GM12878 (cell line): ENCODE data around the gene ZNF682. TPM values are rescaled to one million over a fixed set of nuclear protein-coding genes. Genes with fewer than 3 reads are reported as not detected.

ENCODE experiments used
- ATAC-seq: fragments of 200-7000 bp; cut with Tn5 transposase; 3 replicates; pipeline ENCODE4 v1.9.1; 2020; ENCODE audit warnings: mild to moderate bottlenecking, moderate library complexity
- BruUV-seq: library from RNA; stranded (reverse); fragments of 400-500 nt; replicated peaks from 2 replicates; lab custom pipeline; 2021; lab: Mats Ljungman, UMichigan
- CTCF ChIA-PET: fragments of 300-600 bp; sonication (Branson Sonifier 250); formaldehyde crosslinking; extraction: SDS; loops from one replicate; lab custom pipeline; 2021; ENCODE audit warnings: inconsistent platforms; lab: Yijun Ruan, JAX
- POLR2A ChIA-PET: fragments of 350-600 bp; formaldehyde crosslinking; extraction: SDS; loops from one replicate; lab custom pipeline; 2021; ENCODE audit warnings: inconsistent platforms; lab: Charles Lee
- RAD21 ChIA-PET: fragments of 300-600 bp; sonication (Branson Sonifier 250); formaldehyde crosslinking; loops from one replicate; lab custom pipeline; 2023; ENCODE audit warnings: antibody characterized with exemption; ENCODE audit not compliant: unreplicated experiment; lab: Charles Lee
- SMC1A ChIA-PET: fragments of 300-600 bp; sonication (Branson Sonifier 250); formaldehyde crosslinking; loops from one replicate; lab custom pipeline; 2023; ENCODE audit not compliant: unreplicated experiment, uncharacterized antibody; lab: Charles Lee
- DNase-seq: peaks from one replicate; pipeline ENCODE4 v3.0.0-alpha.2; 2011; ENCODE audit warnings: low read depth, low spot score
- FAIRE-seq: peaks from 3 replicates; lab custom pipeline; 2011; peaks lifted over from hg19 to GRCh38; lab: Jason Lieb, UNC
- H2AFZ ChIP-seq: 2 replicates; pipeline ENCODE4 v1.6.0; 2011; ENCODE audit warnings: low read depth, low read length, control low read depth; ENCODE audit not compliant: control insufficient read depth
- H3K27ac ChIP-seq: 2 replicates; pipeline ENCODE4 v1.5.1; 2011; ENCODE audit warnings: control low read depth; ENCODE audit not compliant: control insufficient read depth, insufficient read depth
- H3K27me3 ChIP-seq, 2 experiments: replicated peaks in 1 of 2; 2 replicates each; pipeline versions ENCODE4 v1.6.0 to v1.6.1; 2011; ENCODE audit warnings: low read length in 1 of 2; ENCODE audit not compliant: control insufficient read depth in 2 of 2, insufficient read depth in 2 of 2
- H3K36me3 ChIP-seq, 2 experiments: 2 replicates each; pipeline ENCODE4 v1.5.1; 2011; ENCODE audit warnings: low read length in 1 of 2; ENCODE audit not compliant: control insufficient read depth in 2 of 2, insufficient read depth in 2 of 2
- H3K4me1 ChIP-seq: 2 replicates; pipeline ENCODE4 v1.6.1; 2011; ENCODE audit warnings: mild to moderate bottlenecking, low read length, moderate library complexity, mixed read lengths; ENCODE audit not compliant: control insufficient read depth, insufficient read depth
- H3K4me2 ChIP-seq: 2 replicates; pipeline ENCODE4 v1.6.0; 2011; ENCODE audit warnings: control low read depth; ENCODE audit not compliant: control insufficient read depth, insufficient read depth
- H3K4me3 ChIP-seq: fragments of 200-600 bp; sonication (generic); 2 replicates; pipeline ENCODE4 v1.5.1; 2016
- H3K79me2 ChIP-seq: 2 replicates; pipeline ENCODE4 v1.6.0; 2011; ENCODE audit warnings: low read length; ENCODE audit not compliant: control insufficient read depth, insufficient read depth
- H3K9ac ChIP-seq: 2 replicates; pipeline ENCODE4 v1.8.0; 2011; ENCODE audit warnings: low read length, control low read depth, mixed read lengths; ENCODE audit not compliant: control insufficient read depth, insufficient read depth
- H3K9me3 ChIP-seq: replicated peaks from 3 replicates; pipeline ENCODE4 v1.5.1; 2011; ENCODE audit warnings: mild to moderate bottlenecking, low read length; ENCODE audit not compliant: control insufficient read depth, insufficient read depth
- H4K20me1 ChIP-seq: 2 replicates; pipeline ENCODE4 v1.6.0; 2011; ENCODE audit not compliant: control insufficient read depth, insufficient read depth
- ATF7 ChIP-seq: fragments of 450-650 bp; IDR thresholded peaks from 2 replicates; pipeline ENCODE4 v1.6.1; 2016; ENCODE audit warnings: low read depth, mild to moderate bottlenecking
- BCL11A ChIP-seq: IDR thresholded peaks from 2 replicates; pipeline ENCODE4 v1.6.1; 2011; ENCODE audit warnings: low read depth, low read length
- CBFB ChIP-seq: IDR thresholded peaks from 2 replicates; pipeline ENCODE4 v1.6.1; 2016; ENCODE audit warnings: antibody characterized with exemption, low read depth
- ETV6 ChIP-seq, 2 experiments: fragments of 450-650 bp in 1 of 2; IDR thresholded peaks in 1 of 2; conservative IDR thresholded peaks in 1 of 2; 2 replicates each; pipeline ENCODE4 v1.6.1; 2014; ENCODE audit warnings: antibody characterized with exemption in 1 of 2, borderline replicate concordance in 1 of 2, low read depth in 1 of 2, mild to moderate bottlenecking in 1 of 2, moderate library complexity in 1 of 2
- FOXM1 ChIP-seq: IDR thresholded peaks from 2 replicates; pipeline ENCODE4 v1.6.1; 2012; ENCODE audit warnings: low read depth, mild to moderate bottlenecking, inconsistent platforms, low read length, moderate library complexity
- HSF1 ChIP-seq: fragments of 150-350 bp; IDR thresholded peaks from 2 replicates; pipeline ENCODE4 v1.6.1; 2014; ENCODE audit warnings: mild to moderate bottlenecking, low read depth, low read length
- JUNB ChIP-seq: IDR thresholded peaks from 2 replicates; pipeline ENCODE4 v1.6.1; 2016; ENCODE audit warnings: antibody characterized with exemption, mild to moderate bottlenecking
- MEF2A ChIP-seq: IDR thresholded peaks from 2 replicates; pipeline ENCODE4 v1.6.1; 2011; ENCODE audit warnings: low read depth, mild to moderate bottlenecking, low read length, moderate library complexity; ENCODE audit not compliant: insufficient read depth
- MTA2 ChIP-seq: fragments of 450-650 bp; IDR thresholded peaks from 2 replicates; pipeline ENCODE4 v1.6.1; 2016; ENCODE audit warnings: low read depth, mild to moderate bottlenecking, moderate library complexity
- MYC ChIP-seq: IDR thresholded peaks from 2 replicates; pipeline ENCODE4 v1.6.1; 2011; ENCODE audit warnings: mild to moderate bottlenecking, low read length, moderate library complexity, inconsistent platforms; ENCODE audit not compliant: insufficient read depth, insufficient replicate concordance, insufficient read length, severe bottlenecking
- PKNOX1 ChIP-seq: fragments of 450-650 bp; IDR thresholded peaks from 2 replicates; pipeline ENCODE4 v1.6.1; 2016; ENCODE audit warnings: mild to moderate bottlenecking
- POLR2AphosphoS5 ChIP-seq: IDR thresholded peaks from 2 replicates; pipeline ENCODE4 v1.6.1; 2011; ENCODE audit warnings: mild to moderate bottlenecking, low read length, inconsistent platforms
- STAT3 ChIP-seq: IDR thresholded peaks from 2 replicates; pipeline ENCODE4 v1.6.1; 2011; ENCODE audit warnings: low read depth, low read length, improper control_type of control experiment
- ZNF24 ChIP-seq: fragments of 450-650 bp; IDR thresholded peaks from 2 replicates; pipeline ENCODE4 v1.6.1; 2017; ENCODE audit warnings: antibody characterized with exemption, mild to moderate bottlenecking
- WGBS: methylation state at CpG from one replicate; pipeline ENCODE4 v1.1.6; 2016; ENCODE audit warnings: low lambda C conversion rate; ENCODE audit not compliant: insufficient replicate concordance, insufficient coverage; ENCODE audit errors: missing lambda C conversion rate; 5-methylcytosine and 5-hydroxymethylcytosine counted together
- in situ Hi-C: fragments of 300-500 bp; cut with MboI; formaldehyde crosslinking; loops from 9 replicates; pipeline ENCODE4 v1.14.3; 2018; ENCODE audit warnings: mixed read lengths
- intact Hi-C: fragments of 100-400 bp; cut with micrococcal nuclease; formaldehyde crosslinking; loops from one replicate; pipeline ENCODE4 v1.14.2; 2022; ENCODE audit not compliant: unreplicated experiment
- polyA plus RNA-seq, 11 experiments: library from polyadenylated mRNA; depleted of rRNA in 4 of 11; unstranded in 6 of 11; stranded (reverse) in 5 of 11; fragments of >200 nt; fragmentation: Nextera tagmentation in 4 of 11; fragmentation: Illumina TruSeq in 1 of 11; extraction: Ambion mirVana in 4 of 11; extraction: Trizol in 1 of 11; gene quantifications; 1 replicate in 1 of 11; 2 replicates in 10 of 11; pipeline versions ENCODE4 v1.2.1 to v1.2.3, GENCODE V29; 2011 to 2016; ENCODE audit warnings: inconsistent platforms in 2 of 11, missing spikeins in 2 of 11, low read depth in 1 of 11
- total RNA-seq, 4 experiments: library from RNA; depleted of rRNA in 3 of 4; stranded (reverse); fragments of >200 nt in 3 of 4; fragmentation: Illumina TruSeq in 1 of 4; extraction: Trizol in 1 of 4; gene quantifications; 2 replicates each; pipeline versions ENCODE4 v1.2.1 to v1.2.3, GENCODE V29; 2013 to 2021

Gene ZNF682
- total and polyA plus RNA-seq, 10 of the 15 experiments (the other 5 are each of a cell fraction or from before 2014, with no cell fraction given) = 0.06 to 1.6 (median 0.27) TPM; not detected in 3

DNA sequence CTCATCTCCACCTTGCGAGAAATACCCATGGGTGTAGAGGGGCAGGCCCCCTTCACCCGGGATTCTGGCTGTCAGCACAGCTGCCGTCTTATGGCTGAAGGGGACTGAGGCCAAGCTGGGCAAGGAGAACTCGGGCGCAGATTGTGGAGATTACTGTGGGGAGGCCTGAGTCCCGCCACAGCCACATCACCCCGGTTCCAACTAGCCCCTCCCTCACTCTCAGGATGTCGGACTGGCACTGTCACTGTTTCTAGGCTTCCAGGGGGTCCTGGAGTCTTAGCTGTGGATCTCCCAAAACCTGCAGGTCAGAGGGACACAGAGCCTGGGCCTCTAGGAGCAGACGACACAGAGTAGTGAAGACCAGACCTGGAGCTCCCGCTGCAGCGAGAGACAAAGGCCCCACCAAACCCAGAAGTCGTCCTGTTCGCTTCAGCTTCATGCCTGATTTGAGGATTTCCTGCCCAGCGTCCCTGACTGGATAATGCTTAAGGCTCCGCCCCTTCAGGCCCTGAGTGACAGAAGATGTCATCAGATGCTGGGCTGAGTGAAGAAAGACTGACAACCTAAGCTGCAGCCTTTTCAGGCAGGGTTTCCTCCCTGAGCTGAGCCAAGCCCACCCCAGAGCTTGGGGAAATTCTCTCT, 82.8 kb downstream of the ZNF682 start:
- no peaks in the 10 kb centered on the region for H4K20me1 ChIP-seq
- H3K79me2 ChIP-seq = no peaks in the 10 kb centered on the region
- no peak for DNase-seq
- FAIRE-seq = no peak
- H3K4me3 ChIP-seq = no peak overlapping the region
- CTCF ChIA-PET = no interaction called here
- ATAC-seq = no peak
- in situ Hi-C loops (loop anchor here (5.0 kb wide), 1 partner anchor 429 kb away; the partner anchor contains the start of gene YJEFN3), intact Hi-C loops (no loop called here)
- H3K36me3 ChIP-seq = no peaks in the 10 kb centered on the region
- RAD21 ChIA-PET = interaction anchor here (0.7 kb wide), 1 partner anchor 287 kb away, joined by 3 read pairs; no protein-coding TSS in a partner anchor
- H3K4me1 ChIP-seq = no peaks in the 10 kb centered on the region
- no peak overlapping the region for H3K4me2 ChIP-seq
- no TSS peak for BruUV-seq
- POLR2A ChIA-PET = no interaction called here
- H3K27me3 ChIP-seq = no peaks in the 10 kb centered on the region
- 54% methylated on average over 14 of the region's 15 CpGs for WGBS
- H2AFZ ChIP-seq = no peak overlapping the region
- H3K27ac ChIP-seq = no peak overlapping the region
- SMC1A ChIA-PET = no interaction called here
- TF ChIP-seq MYC (no peak), PKNOX1 (peak; percentile 31; the same call in 1 of the 2 replicates), ZNF24 (no peak)
- TF ChIP-seq, all 136 proteins: peak for 1
- Histone ChIP-seq H3K9ac (no peak overlapping the region), H3K9me3 (no peaks in the 10 kb centered on the region; the same call in 1 of the 3 replicates)

DNA sequence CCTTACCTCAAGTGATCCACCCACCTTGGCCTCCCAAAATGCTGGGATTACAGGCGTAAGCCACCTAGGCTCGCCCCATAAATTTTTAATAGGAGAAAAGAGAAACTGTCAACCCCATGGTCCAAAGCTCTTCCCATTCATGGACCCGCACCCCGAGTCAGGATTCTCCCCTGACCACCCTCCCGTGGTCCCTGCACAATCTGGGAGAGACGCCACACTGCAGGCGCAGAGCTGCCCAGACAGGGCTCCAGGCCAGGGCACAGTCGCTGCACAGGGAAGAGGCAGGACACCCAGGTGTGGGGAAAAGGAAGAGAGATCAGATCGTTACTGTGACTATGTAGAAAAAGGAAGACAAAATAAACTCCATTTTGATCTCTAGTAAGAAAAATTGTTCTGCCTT, 84.1 kb downstream of the ZNF682 start:
- FAIRE-seq (no peak), ATAC-seq (no peak), DNase-seq (no peak)
- no peak overlapping the region for H3K9ac ChIP-seq
- H3K27me3 ChIP-seq = no peaks in the 10 kb centered on the region
- no peak overlapping the region for H2AFZ ChIP-seq
- no peak overlapping the region for H3K4me3 ChIP-seq
- no peaks in the 10 kb centered on the region; the same call in 1 of the 3 replicates for H3K9me3 ChIP-seq
- WGBS = 47% methylated on average over 9 of the region's 9 CpGs
- no TSS peak for BruUV-seq
- no peak overlapping the region for H3K27ac ChIP-seq
- intact Hi-C loops (no loop called here), in situ Hi-C loops (loop anchor here (5.0 kb wide), 1 partner anchor 428 kb away; the partner anchor contains the start of gene YJEFN3)
- no peaks in the 10 kb centered on the region for H3K4me1 ChIP-seq
- POLR2A ChIA-PET = no interaction called here
- TF ChIP-seq ETV6 (conservative IDR thresholded peaks at IDR 0.05 in 1 of 2, IDR thresholded peaks at IDR 0.05 in 1 of 2; ENCODE audit: borderline replicate concordance in 1 of 2, low read depth in 1 of 2) (no peak), MEF2A (no peak), FOXM1 (no peak), POLR2AphosphoS5 (no peak), MTA2 (no peak), BCL11A (no peak), STAT3 (no peak), JUNB (no peak), HSF1 (no peak), ATF7 (no peak), CBFB (no peak)
- no peaks in the 10 kb centered on the region for H4K20me1 ChIP-seq
- CTCF ChIA-PET = no interaction called here
- H3K36me3 ChIP-seq = no peaks in the 10 kb centered on the region
- SMC1A ChIA-PET = no interaction called here
- H3K79me2 ChIP-seq = no peaks in the 10 kb centered on the region
- H3K4me2 ChIP-seq = no peak overlapping the region
- RAD21 ChIA-PET = no interaction called here
